B cell (primary cell): Measurements from ENCODE around the gene TIAM2. TPM values are rescaled to one million over a fixed set of nuclear protein-coding genes. Genes with fewer than 3 reads are reported as not detected.

Experiments
- ATAC-seq: fragments of 200-7000 bp; cut with Tn5 transposase; one replicate; pipeline ENCODE4 v1.10.0; 2021; ENCODE audit warnings: low read depth, mild to moderate bottlenecking, moderate number of reproducible peaks, moderate library complexity
- CTCF ChIA-PET: fragments of 350-600 bp; sonication (Branson Sonifier 250); formaldehyde crosslinking; loops from one replicate; lab custom pipeline; 2021; ENCODE audit warnings: antibody characterized with exemption, inconsistent platforms; lab: Charles Lee
- POLR2A ChIA-PET: fragments of 350-600 bp; sonication (Branson Sonifier 250); formaldehyde crosslinking; loops from one replicate; lab custom pipeline; 2021; ENCODE audit warnings: antibody characterized with exemption; lab: Charles Lee
- DNase-seq: peaks from one replicate; pipeline ENCODE4 v3.0.0; 2013
- H2AFZ ChIP-seq: 2 replicates; pipeline ENCODE4 v1.6.1; 2012; ENCODE audit warnings: mild to moderate bottlenecking, low read depth, low read length; ENCODE audit not compliant: insufficient read depth, poor library complexity, severe bottlenecking
- H3K27ac ChIP-seq, 2 donors: 1 replicate in 1 of 2; 2 replicates in 1 of 2; pipeline ENCODE4 v1.5.1; 2012 to 2013; ENCODE audit warnings: low read length in 2 of 2, mild to moderate bottlenecking in 2 of 2, moderate library complexity in 1 of 2
- H3K27me3 ChIP-seq, 4 experiments: fragments of 200-600 bp in 1 of 4; sonication (generic) in 1 of 4; replicated peaks in 1 of 4; 1 replicate in 2 of 4; 2 replicates in 2 of 4; pipeline versions ENCODE4 v1.6.1 to v1.7.0; 2013 to 2016; ENCODE audit warnings: low read length in 3 of 4, mild to moderate bottlenecking in 2 of 4, mixed read lengths in 1 of 4, moderate library complexity in 1 of 4; ENCODE audit not compliant: insufficient read depth in 4 of 4, control insufficient read depth in 3 of 4; ENCODE audit errors: control extremely low read depth in 1 of 4
- H3K36me3 ChIP-seq, 2 experiments: replicated peaks in 1 of 2; 1 replicate in 1 of 2; 2 replicates in 1 of 2; pipeline versions ENCODE4 v1.6.1 to v1.7.1; 2013; ENCODE audit warnings: low read length in 1 of 2; ENCODE audit not compliant: insufficient read depth in 2 of 2, control insufficient read depth in 1 of 2; ENCODE audit errors: control extremely low read depth in 1 of 2, extremely low read depth in 1 of 2
- H3K4me1 ChIP-seq, 2 donors: fragments of 200-600 bp in 1 of 2; sonication (generic) in 1 of 2; 1 replicate in 1 of 2; 2 replicates in 1 of 2; pipeline versions ENCODE4 v1.5.1 to v1.6.1; 2013 to 2017; ENCODE audit warnings: low read length in 2 of 2; ENCODE audit not compliant: control insufficient read depth in 2 of 2, insufficient read depth in 2 of 2
- H3K4me2 ChIP-seq: replicated peaks from 2 replicates; pipeline ENCODE3; 2012; ENCODE audit warnings: mild to moderate bottlenecking, low read depth, low read length; ENCODE audit not compliant: poor library complexity, severe bottlenecking
- H3K4me3 ChIP-seq, 5 experiments: fragments of 200-600 bp in 1 of 5; sonication (generic) in 1 of 5; 1 replicate in 3 of 5; 2 replicates in 2 of 5; pipeline versions ENCODE4 v1.5.1 to v1.7.0; 2011 to 2016; ENCODE audit warnings: low read length in 4 of 5, mild to moderate bottlenecking in 4 of 5, low read depth in 2 of 5, control low read depth in 1 of 5, moderate library complexity in 1 of 5; ENCODE audit not compliant: insufficient read depth in 1 of 5; ENCODE audit errors: control extremely low read depth in 1 of 5, extremely low read depth in 1 of 5
- H3K79me2 ChIP-seq: fragments of 200-600 bp; sonication (generic); one replicate; pipeline ENCODE4 v1.6.0; 2016; ENCODE audit warnings: low read length; ENCODE audit not compliant: control insufficient read depth, insufficient read depth
- H3K9ac ChIP-seq: fragments of 200-600 bp; sonication (generic); 2 replicates; pipeline ENCODE4 v1.6.1; 2017; ENCODE audit warnings: mild to moderate bottlenecking, low read length, moderate library complexity
- H3K9me3 ChIP-seq, 3 donors: one replicate each; pipeline versions ENCODE4 v1.6.1 to v1.7.1; 2013; ENCODE audit warnings: low read length in 2 of 3; ENCODE audit not compliant: control insufficient read depth in 2 of 3, insufficient read depth in 1 of 3; ENCODE audit errors: control extremely low read depth in 1 of 3
- H4K20me1 ChIP-seq: 2 replicates; pipeline ENCODE4 v1.6.0; 2012; ENCODE audit warnings: mild to moderate bottlenecking, low read length; ENCODE audit not compliant: insufficient read depth, control insufficient read depth, poor library complexity, severe bottlenecking
- H3K27ac Mint-ChIP-seq: one replicate; pipeline ENCODE4 v1.8.0; 2021; ENCODE audit warnings: mixed read lengths
- H3K27me3 Mint-ChIP-seq: one replicate; pipeline ENCODE4 v1.8.0; 2021; ENCODE audit warnings: mixed read lengths
- H3K4me1 Mint-ChIP-seq: one replicate; pipeline ENCODE4 v1.8.0; 2021; ENCODE audit warnings: mixed read lengths
- H3K4me3 Mint-ChIP-seq: one replicate; pipeline ENCODE4 v1.8.0; 2021; ENCODE audit warnings: mixed read lengths
- H3K9me3 Mint-ChIP-seq: one replicate; pipeline ENCODE4 v1.8.0; 2022; ENCODE audit warnings: mixed read lengths; ENCODE audit not compliant: insufficient read depth
- EZH2 ChIP-seq: IDR thresholded peaks from 2 replicates; pipeline ENCODE4 v1.6.1; 2012; ENCODE audit warnings: borderline replicate concordance, low read depth, mild to moderate bottlenecking, moderate library complexity, low read length; ENCODE audit not compliant: insufficient read depth, poor library complexity, severe bottlenecking
- WGBS: methylation state at CpG from one replicate; pipeline ENCODE4 v1.1.5; 2013; ENCODE audit warnings: missing lambda C conversion rate; ENCODE audit not compliant: insufficient coverage; 5-methylcytosine and 5-hydroxymethylcytosine counted together
- intact Hi-C: fragments of 100-400 bp; cut with micrococcal nuclease; formaldehyde crosslinking; loops from one replicate; pipeline ENCODE4 v1.10.0; 2022
- polyA plus RNA-seq: library from polyadenylated mRNA; depleted of rRNA; stranded (reverse); fragments of >200 nt; gene quantifications from 2 replicates; pipeline ENCODE4 v1.2.3, GENCODE V29; 2012
- total RNA-seq, 2 donors: library from RNA; stranded (reverse); fragments of 120-200 nt in 1 of 2; gene quantifications; 1 replicate in 1 of 2; 2 replicates in 1 of 2; pipeline versions ENCODE4 v1.2.3 to v1.2.4, GENCODE V29; 2013 to 2022
- TF ChIP-seq, protein P1 (sequence below): fragments of 200-600 bp; IDR thresholded peaks from one replicate; pipeline ENCODE4 v1.8.0; 2022; ENCODE audit warnings: antibody characterized with exemption, mild to moderate bottlenecking

The TIAM2 gene
- total and polyA plus RNA-seq, 2 donors (not counting 1 experiment from before 2014, with no cell fraction given), result 13.1 to 18.8 TPM

DNA sequence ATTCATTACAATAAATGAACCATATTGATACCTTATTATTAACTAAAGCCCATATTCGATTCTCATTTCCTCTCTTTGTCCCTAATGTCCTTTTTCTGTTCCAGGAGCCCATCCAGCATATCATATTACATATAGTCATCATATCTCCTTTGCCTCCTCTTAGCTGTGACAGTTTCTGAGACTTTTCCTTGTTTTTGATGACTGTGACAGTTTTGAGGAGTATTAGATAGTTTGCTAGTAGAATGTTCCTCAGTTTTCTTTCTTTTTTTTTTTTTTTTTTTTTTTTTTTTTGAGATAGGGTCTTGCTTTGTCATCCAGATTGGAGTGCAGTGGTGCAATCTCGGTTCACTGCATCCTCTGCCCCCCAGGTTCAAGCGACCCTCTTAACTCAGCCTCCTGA, 61.6 kb downstream of the TIAM2 start:
- Histone ChIP-seq H3K79me2 (no peaks in the 10 kb centered on the region), H3K27ac (no peak overlapping the region), H3K36me3 (no peaks in the 10 kb centered on the region), H4K20me1 (no peaks in the 10 kb centered on the region), H2AFZ (no peak overlapping the region), H3K4me3 (no peak overlapping the region), H3K9ac (no peak overlapping the region), H3K27me3 (no peaks in the 10 kb centered on the region), H3K4me1 (no peaks in the 10 kb centered on the region), H3K9me3 (no peaks in the 10 kb centered on the region), H3K4me2 (no peak overlapping the region)
- ATAC-seq (no peak), DNase-seq (no peak)
- Mint-ChIP-seq H3K4me1 (no peaks in the 10 kb centered on the region), H3K9me3 (no peaks in the 10 kb centered on the region), H3K27me3 (no peaks in the 10 kb centered on the region), H3K27ac (no peak overlapping the region), H3K4me3 (no peak overlapping the region)
- intact Hi-C loops, result no loop called here
- WGBS, result no CpG with 5 or more reads among the region's 3 CpGs
- POLR2A ChIA-PET, result no interaction called here
- CTCF ChIA-PET, result no interaction called here
- TF ChIP-seq, protein P1, sequence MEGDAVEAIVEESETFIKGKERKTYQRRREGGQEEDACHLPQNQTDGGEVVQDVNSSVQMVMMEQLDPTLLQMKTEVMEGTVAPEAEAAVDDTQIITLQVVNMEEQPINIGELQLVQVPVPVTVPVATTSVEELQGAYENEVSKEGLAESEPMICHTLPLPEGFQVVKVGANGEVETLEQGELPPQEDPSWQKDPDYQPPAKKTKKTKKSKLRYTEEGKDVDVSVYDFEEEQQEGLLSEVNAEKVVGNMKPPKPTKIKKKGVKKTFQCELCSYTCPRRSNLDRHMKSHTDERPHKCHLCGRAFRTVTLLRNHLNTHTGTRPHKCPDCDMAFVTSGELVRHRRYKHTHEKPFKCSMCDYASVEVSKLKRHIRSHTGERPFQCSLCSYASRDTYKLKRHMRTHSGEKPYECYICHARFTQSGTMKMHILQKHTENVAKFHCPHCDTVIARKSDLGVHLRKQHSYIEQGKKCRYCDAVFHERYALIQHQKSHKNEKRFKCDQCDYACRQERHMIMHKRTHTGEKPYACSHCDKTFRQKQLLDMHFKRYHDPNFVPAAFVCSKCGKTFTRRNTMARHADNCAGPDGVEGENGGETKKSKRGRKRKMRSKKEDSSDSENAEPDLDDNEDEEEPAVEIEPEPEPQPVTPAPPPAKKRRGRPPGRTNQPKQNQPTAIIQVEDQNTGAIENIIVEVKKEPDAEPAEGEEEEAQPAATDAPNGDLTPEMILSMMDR, result no peak
- no peak for TF ChIP-seq EZH2

GRCh38 chr6:155061381-155061780, 66.3 kb downstream of the TIAM2 start:
- POLR2A ChIA-PET, result no interaction called here

More at GRCh38 chr6:155061381-155061780, 66.3 kb downstream of the TIAM2 start:
- Histone ChIP-seq H3K9ac (no peak overlapping the region), H3K4me2 (no peak overlapping the region), H3K36me3 (no peaks in the 10 kb centered on the region), H3K27ac (no peak overlapping the region), H4K20me1 (no peaks in the 10 kb centered on the region), H3K27me3 (no peaks in the 10 kb centered on the region), H3K4me1 (no peaks in the 10 kb centered on the region), H3K9me3 (no peaks in the 10 kb centered on the region), H2AFZ (no peak overlapping the region), H3K79me2 (no peaks in the 10 kb centered on the region), H3K4me3 (no peak overlapping the region)
- no peak for DNase-seq
- TF ChIP-seq, protein P1, result no peak
- no peak for TF ChIP-seq EZH2
- H3K9me3 Mint-ChIP-seq, result no peaks in the 10 kb centered on the region
- H3K4me1 Mint-ChIP-seq, result no peaks in the 10 kb centered on the region
- 100% methylated on average over 2 of the region's 8 CpGs for WGBS
- no peak for ATAC-seq
- intact Hi-C loops, result no loop called here
- CTCF ChIA-PET, result no interaction called here
- H3K4me3 Mint-ChIP-seq, result no peak overlapping the region
- H3K27ac Mint-ChIP-seq, result no peak overlapping the region
- no peaks in the 10 kb centered on the region for H3K27me3 Mint-ChIP-seq
